OCI-LY3 (cell line): ENCODE data around the gene LRRC55.

Source experiments
- H2AFZ ChIP-seq: fragments of 200-600, 300-600 bp; shearing (Covaris generic); 2 replicates; pipeline ENCODE4 v1.6.0; 2014; ENCODE audit warnings: antibody characterized with exemption, low read depth, low read length
- H3K27ac ChIP-seq: fragments of 200-600, 300-600 bp; sonication (generic); 2 replicates; pipeline ENCODE4 v1.5.1; 2014; ENCODE audit warnings: mild to moderate bottlenecking, low read length, moderate library complexity, mixed read lengths
- H3K27me3 ChIP-seq: fragments of 200-600, 300-600 bp; sonication (generic); 2 replicates; pipeline ENCODE4 v1.6.1; 2014; ENCODE audit warnings: low read depth, low read length, mixed read lengths
- H3K36me3 ChIP-seq: fragments of 200-600, 300-600 bp; sonication (generic); replicated peaks from 2 replicates; pipeline ENCODE3; 2014; ENCODE audit warnings: low read depth, low read length, mixed read lengths
- H3K4me1 ChIP-seq: fragments of 300-600, 200-600 bp; sonication (generic); 2 replicates; pipeline ENCODE4 v1.6.1; 2014; ENCODE audit warnings: low read length, mixed read lengths
- H3K4me2 ChIP-seq: fragments of 200-600, 300-600 bp; sonication (generic); 2 replicates; pipeline ENCODE4 v1.6.1; 2014; ENCODE audit warnings: low read length, mixed read lengths
- H3K4me3 ChIP-seq: fragments of 300-600, 200-600 bp; sonication (generic); 2 replicates; pipeline ENCODE4 v1.5.1; 2014; ENCODE audit warnings: antibody characterized with exemption, mild to moderate bottlenecking, low read length, moderate library complexity
- H3K79me2 ChIP-seq: fragments of 300-600, 200-600 bp; shearing (Covaris generic); 2 replicates; pipeline ENCODE4 v1.6.1; 2014; ENCODE audit warnings: mild to moderate bottlenecking, low read length, mixed read lengths
- H3K9ac ChIP-seq: fragments of 300-600, 200-600 bp; shearing (Covaris generic); 2 replicates; pipeline ENCODE4 v1.6.0; 2014; ENCODE audit warnings: mild to moderate bottlenecking, low read length, moderate library complexity
- H3K9me3 ChIP-seq: fragments of 200-600, 300-600 bp; shearing (Covaris generic); 2 replicates; pipeline ENCODE4 v1.6.1; 2014; ENCODE audit warnings: low read length, mixed read lengths; ENCODE audit not compliant: insufficient read depth
- H4K20me1 ChIP-seq: fragments of 200-600, 300-600 bp; sonication (generic); 2 replicates; pipeline ENCODE4 v1.6.1; 2016; ENCODE audit warnings: low read length, mixed read lengths; ENCODE audit not compliant: insufficient read depth
- CTCF ChIP-seq: fragments of 200-600, 300-600 bp; sonication (generic); IDR thresholded peaks from 2 replicates; pipeline ENCODE4 v1.5.1; 2014; ENCODE audit warnings: antibody characterized with exemption, low read length, low read depth
- EZH2phosphoT487 ChIP-seq: fragments of 200-600 bp; shearing (Covaris generic); IDR thresholded peaks from 2 replicates; pipeline ENCODE4 v1.6.1; 2018; ENCODE audit warnings: antibody characterized with exemption, mixed run types, low read depth

The LRRC55 gene

GRCh38 chr11:57146301-57146700 lies 35.5 kb upstream of the LRRC55 start:
- no peaks in the 10 kb centered on the region for H4K20me1 ChIP-seq
- TF ChIP-seq CTCF (no peak), EZH2phosphoT487 (no peak)
- H3K9ac ChIP-seq, result no peak overlapping the region

GRCh38 chr11:57148621-57149020 lies 33.1 kb upstream of the LRRC55 start:
- Histone ChIP-seq H2AFZ (no peak overlapping the region), H4K20me1 (no peaks in the 10 kb centered on the region), H3K9ac (no peak overlapping the region), H3K27me3 (peaks cover 25% of the 10 kb centered on the region; the same call in 1 of the 2 replicates), H3K36me3 (no peaks in the 10 kb centered on the region), H3K79me2 (no peaks in the 10 kb centered on the region), H3K4me3 (no peak overlapping the region), H3K4me1 (no peaks in the 10 kb centered on the region), H3K9me3 (no peaks in the 10 kb centered on the region), H3K27ac (no peak overlapping the region), H3K4me2 (no peak overlapping the region)
- TF ChIP-seq CTCF (no peak), EZH2phosphoT487 (no peak)

More at GRCh38 chr11:57146301-57146700, 35.5 kb upstream of the LRRC55 start:
- H3K27ac ChIP-seq, result no peak overlapping the region
- H3K4me3 ChIP-seq, result no peak overlapping the region
- peaks cover 28% of the 10 kb centered on the region; the same call in 1 of the 2 replicates for H3K27me3 ChIP-seq
- no peaks in the 10 kb centered on the region for H3K9me3 ChIP-seq
- H3K4me2 ChIP-seq, result no peak overlapping the region
- H2AFZ ChIP-seq, result no peak overlapping the region
- H3K36me3 ChIP-seq, result no peaks in the 10 kb centered on the region
- H3K79me2 ChIP-seq, result no peaks in the 10 kb centered on the region
- no peaks in the 10 kb centered on the region for H3K4me1 ChIP-seq

- Histone ChIP-seq H3K9ac (no peak overlapping the region), H3K4me1 (peaks cover 4% of the 10 kb centered on the region), H3K9me3 (no peaks in the 10 kb centered on the region), H3K27me3 (peaks cover 28% of the 10 kb centered on the region; the same call in 1 of the 2 replicates), H3K27ac (no peak overlapping the region), H3K36me3 (no peaks in the 10 kb centered on the region), H3K4me3 (no peak overlapping the region), H3K4me2 (no peak overlapping the region), H2AFZ (no peak overlapping the region), H4K20me1 (no peaks in the 10 kb centered on the region), H3K79me2 (no peaks in the 10 kb centered on the region)
- no peak for TF ChIP-seq EZH2phosphoT487
- no peak for TF ChIP-seq CTCF
Measured at GRCh38 chr11:57150454-57150917, 31.3 kb upstream of the LRRC55 start.

GRCh38 chr11:57152134-57152533 lies 29.6 kb upstream of the LRRC55 start:
- Histone ChIP-seq H3K79me2 (no peaks in the 10 kb centered on the region), H2AFZ (no peak overlapping the region), H3K4me3 (no peak overlapping the region), H3K27ac (no peak overlapping the region), H3K4me1 (peaks cover 9% of the 10 kb centered on the region), H3K4me2 (no peak overlapping the region), H3K36me3 (no peaks in the 10 kb centered on the region), H3K27me3 (peaks cover 25% of the 10 kb centered on the region; the same call in 1 of the 2 replicates), H3K9me3 (no peaks in the 10 kb centered on the region), H4K20me1 (no peaks in the 10 kb centered on the region), H3K9ac (no peak overlapping the region)
- no peak for TF ChIP-seq EZH2phosphoT487
- TF ChIP-seq CTCF, result no peak
